ENCODE results near the gene CLIP2.
A peak's percentile ranks its signal among the peaks of the same experiment; 100 is the strongest.

The CLIP2 gene

GRCh38 chr7:74262639-74263398 is 26.4 kb upstream of the CLIP2 start:
- no peak for TF ChIP-seq CTCF (IDR thresholded peaks at IDR 0.05; ENCODE audit: borderline replicate concordance, insufficient read depth, low read depth, low read length)
- no peak overlapping the region for H3K4me3 ChIP-seq (ENCODE audit: low read depth, low read length)

- TF ChIP-seq CTCF (IDR thresholded peaks at IDR 0.05; ENCODE audit: borderline replicate concordance, insufficient read depth, low read depth, low read length) = no peak
- H3K4me3 ChIP-seq (ENCODE audit: low read depth, low read length) = no peak overlapping the region
Measured at GRCh38 chr7:74263399-74264120, 25.6 kb upstream of the CLIP2 start.

GRCh38 chr7:74266191-74266963 is 22.8 kb upstream of the CLIP2 start:
- TF ChIP-seq CTCF (IDR thresholded peaks at IDR 0.05; ENCODE audit: borderline replicate concordance, insufficient read depth, low read depth, low read length) = no peak
- no peak overlapping the region for H3K4me3 ChIP-seq (ENCODE audit: low read depth, low read length)

- H3K4me3 ChIP-seq (ENCODE audit: low read depth, low read length) = no peak overlapping the region
- TF ChIP-seq CTCF (IDR thresholded peaks at IDR 0.05; ENCODE audit: borderline replicate concordance, insufficient read depth, low read depth, low read length) = no peak
Measured at GRCh38 chr7:74267756-74268565, 21.2 kb upstream of the CLIP2 start.

GRCh38 chr7:74269757-74270277 is 19.4 kb upstream of the CLIP2 start:
- TF ChIP-seq CTCF (IDR thresholded peaks at IDR 0.05; ENCODE audit: borderline replicate concordance, insufficient read depth, low read depth, low read length) = no peak

GRCh38 chr7:74271742-74272141 is 17.5 kb upstream of the CLIP2 start:
- no peak overlapping the region for H3K4me3 ChIP-seq (ENCODE audit: low read depth, low read length)
- no peak for TF ChIP-seq CTCF (IDR thresholded peaks at IDR 0.05; ENCODE audit: borderline replicate concordance, insufficient read depth, low read depth, low read length)

More at GRCh38 chr7:74269757-74270277, 19.4 kb upstream of the CLIP2 start:
- peak overlapping the region; percentile 38 for H3K4me3 ChIP-seq (ENCODE audit: low read depth, low read length)
